ENCODE data around the gene MIPOL1. TPM values are rescaled to one million over a fixed set of nuclear protein-coding genes. Genes with fewer than 3 reads are reported as not detected.

Gene MIPOL1
- total and polyA plus RNA-seq, 2 experiments from 2014 or later: 16.6 to 24.8 TPM

DNA sequence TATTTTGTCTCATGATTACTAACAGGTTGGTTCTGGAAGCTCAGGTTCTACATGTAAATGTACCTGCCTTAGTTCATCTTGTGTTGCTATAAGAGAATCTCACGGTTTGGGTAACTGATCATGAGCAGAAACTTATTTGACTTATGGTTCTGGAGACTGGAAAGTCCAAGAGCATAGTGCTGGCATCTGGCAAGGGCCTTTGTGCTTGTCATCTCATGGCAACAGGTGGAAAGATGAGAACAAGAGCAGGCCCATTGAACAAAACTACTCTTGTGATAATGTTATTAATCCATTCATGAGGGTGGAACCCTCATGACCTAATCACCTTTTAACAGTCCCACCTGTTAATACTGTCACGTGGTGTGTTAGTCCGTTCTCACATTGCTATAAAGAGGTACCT lies 23.3 kb downstream of the MIPOL1 start:
- Histone ChIP-seq H3K4me3 (no peak overlapping the region), H3K4me2 (no peak overlapping the region), H3K9me2 (ENCODE audit: insufficient read depth) (no peaks in the 10 kb centered on the region), H3K4me1 (ENCODE audit: insufficient read depth) (no peaks in the 10 kb centered on the region), H3K36me3 (ENCODE audit: insufficient read depth) (peaks cover 13% of the 10 kb centered on the region), H2AFZ (no peak overlapping the region), H3K27me3 (ENCODE audit: insufficient read depth) (no peaks in the 10 kb centered on the region), H4K20me1 (replicated peaks; ENCODE audit: insufficient read depth) (no peaks in the 10 kb centered on the region), H3F3A (replicated peaks; ENCODE audit: low read depth) (no peaks in the 10 kb centered on the region), H3K79me2 (replicated peaks; ENCODE audit: insufficient read depth) (peaks cover 5% of the 10 kb centered on the region; the same call in 1 of the 2 replicates), H3K27ac (ENCODE audit: low read depth) (no peak overlapping the region)
- no peaks in the 10 kb centered on the region for H3K4me1 Mint-ChIP-seq
- peaks cover 53% of the 10 kb centered on the region for H3K36me3 Mint-ChIP-seq (ENCODE audit: low read depth)
- TF ChIP-seq CREB1 (CRISPR knock-in tag; IDR thresholded peaks at IDR 0.05; ENCODE audit: low read depth) (no peak), JUNB (IDR thresholded peaks at IDR 0.05; ENCODE audit: unreplicated experiment) (no peak), ZNF462 (CRISPR knock-in tag; IDR thresholded peaks at IDR 0.05) (no peak), POLR2AphosphoS5 (IDR thresholded peaks at IDR 0.05; ENCODE audit: low read depth) (no peak), EZH2phosphoT487 (IDR thresholded peaks at IDR 0.05; ENCODE audit: unreplicated experiment) (no peak), NANOG (IDR thresholded peaks at IDR 0.05; ENCODE audit: borderline replicate concordance) (no peak), ZNF114 (CRISPR knock-in tag; IDR thresholded peaks at IDR 0.05) (no peak), CTCF (conservative IDR thresholded peaks at IDR 0.05; ENCODE audit: low read depth in 2 of 2) (no peak), ZNF331 (CRISPR knock-in tag; IDR thresholded peaks at IDR 0.05; ENCODE audit: low read depth) (no peak), EZH2 (IDR thresholded peaks at IDR 0.05; ENCODE audit: low read depth, unreplicated experiment) (no peak), STAT1 (IDR thresholded peaks at IDR 0.05; ENCODE audit: unreplicated experiment) (no peak)
- TF ChIP-seq, protein P1, sequence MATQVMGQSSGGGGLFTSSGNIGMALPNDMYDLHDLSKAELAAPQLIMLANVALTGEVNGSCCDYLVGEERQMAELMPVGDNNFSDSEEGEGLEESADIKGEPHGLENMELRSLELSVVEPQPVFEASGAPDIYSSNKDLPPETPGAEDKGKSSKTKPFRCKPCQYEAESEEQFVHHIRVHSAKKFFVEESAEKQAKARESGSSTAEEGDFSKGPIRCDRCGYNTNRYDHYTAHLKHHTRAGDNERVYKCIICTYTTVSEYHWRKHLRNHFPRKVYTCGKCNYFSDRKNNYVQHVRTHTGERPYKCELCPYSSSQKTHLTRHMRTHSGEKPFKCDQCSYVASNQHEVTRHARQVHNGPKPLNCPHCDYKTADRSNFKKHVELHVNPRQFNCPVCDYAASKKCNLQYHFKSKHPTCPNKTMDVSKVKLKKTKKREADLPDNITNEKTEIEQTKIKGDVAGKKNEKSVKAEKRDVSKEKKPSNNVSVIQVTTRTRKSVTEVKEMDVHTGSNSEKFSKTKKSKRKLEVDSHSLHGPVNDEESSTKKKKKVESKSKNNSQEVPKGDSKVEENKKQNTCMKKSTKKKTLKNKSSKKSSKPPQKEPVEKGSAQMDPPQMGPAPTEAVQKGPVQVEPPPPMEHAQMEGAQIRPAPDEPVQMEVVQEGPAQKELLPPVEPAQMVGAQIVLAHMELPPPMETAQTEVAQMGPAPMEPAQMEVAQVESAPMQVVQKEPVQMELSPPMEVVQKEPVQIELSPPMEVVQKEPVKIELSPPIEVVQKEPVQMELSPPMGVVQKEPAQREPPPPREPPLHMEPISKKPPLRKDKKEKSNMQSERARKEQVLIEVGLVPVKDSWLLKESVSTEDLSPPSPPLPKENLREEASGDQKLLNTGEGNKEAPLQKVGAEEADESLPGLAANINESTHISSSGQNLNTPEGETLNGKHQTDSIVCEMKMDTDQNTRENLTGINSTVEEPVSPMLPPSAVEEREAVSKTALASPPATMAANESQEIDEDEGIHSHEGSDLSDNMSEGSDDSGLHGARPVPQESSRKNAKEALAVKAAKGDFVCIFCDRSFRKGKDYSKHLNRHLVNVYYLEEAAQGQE (IDR thresholded peaks at IDR 0.05; ENCODE audit: unreplicated experiment): no peak
- TF ChIP-seq, protein P2, sequence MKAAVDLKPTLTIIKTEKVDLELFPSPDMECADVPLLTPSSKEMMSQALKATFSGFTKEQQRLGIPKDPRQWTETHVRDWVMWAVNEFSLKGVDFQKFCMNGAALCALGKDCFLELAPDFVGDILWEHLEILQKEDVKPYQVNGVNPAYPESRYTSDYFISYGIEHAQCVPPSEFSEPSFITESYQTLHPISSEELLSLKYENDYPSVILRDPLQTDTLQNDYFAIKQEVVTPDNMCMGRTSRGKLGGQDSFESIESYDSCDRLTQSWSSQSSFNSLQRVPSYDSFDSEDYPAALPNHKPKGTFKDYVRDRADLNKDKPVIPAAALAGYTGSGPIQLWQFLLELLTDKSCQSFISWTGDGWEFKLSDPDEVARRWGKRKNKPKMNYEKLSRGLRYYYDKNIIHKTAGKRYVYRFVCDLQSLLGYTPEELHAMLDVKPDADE (IDR thresholded peaks at IDR 0.05): no peak
- no peak overlapping the region for H3K4me3 Mint-ChIP-seq
- peaks cover 2% of the 10 kb centered on the region for H3K27me3 Mint-ChIP-seq (ENCODE audit: insufficient read depth, low read depth, poor library complexity)
- H3K9me3 Mint-ChIP-seq: peaks cover 45% of the 10 kb centered on the region
- no peak overlapping the region for H3K27ac Mint-ChIP-seq
- DNase-seq (ENCODE audit: low spot score) (no peak), ATAC-seq (no peak)

Data from GM23338 (cell line).